NCI-H460 (cell line): ENCODE measurements around the gene TAS2R9. TPM values are rescaled to one million over a fixed set of nuclear protein-coding genes. Genes with fewer than 3 reads are reported as not detected.

Experiments
- small RNA-seq, 2 experiments: library from RNA; depleted of rRNA; stranded (forward); fragments of <200 nt; gene quantifications; one replicate each; pipeline ENCODE3, GENCODE V24; 2014
- total RNA-seq: library from RNA; depleted of rRNA; stranded (reverse); fragments of >200 nt; shearing (Covaris generic); gene quantifications from 2 replicates; pipeline ENCODE4 v1.2.3, GENCODE V29; 2014; rRNA removed

The TAS2R9 gene
- total RNA-seq, 1 experiment from 2014 or later: not detected

Small RNAs within 50 kb of the gene (small RNA-seq; reads per million reads assigned to genes)
- 0 reads per million in 2 experiments for gene PRR4

Other genes starting within 250 kb of the TAS2R9 start
- gene MAGOHB, start 196.6 kb downstream of the TAS2R9 start, total RNA-seq: 41.6 and 47.6 TPM in 2 replicates
- gene STYK1, start 136.1 kb downstream of the TAS2R9 start, total RNA-seq: 0.38 and 0.89 TPM in 2 replicates
- gene YBX3, start 86.8 kb downstream of the TAS2R9 start, total RNA-seq: 193 and 216 TPM in 2 replicates
- not detected in 2 replicates for gene TAS2R7, start 7.5 kb downstream of the TAS2R9 start, total RNA-seq
- not detected in 2 replicates for gene TAS2R8, start 2.9 kb downstream of the TAS2R9 start, total RNA-seq
- 0.25 TPM in 1 of 2 replicates, not detected in the other for gene TAS2R10, start 16.2 kb upstream of the TAS2R9 start, total RNA-seq
- 2.2 and 4.5 TPM in 2 replicates for gene PRR4, start 39.3 kb upstream of the TAS2R9 start, total RNA-seq
- 4.0 and 5.0 TPM in 2 replicates for gene PRH1, start 74.1 kb upstream of the TAS2R9 start, total RNA-seq
- 0.35 and 0.87 TPM in 2 replicates for gene TAS2R13, start 99.4 kb upstream of the TAS2R9 start, total RNA-seq
- not detected in 2 replicates for gene PRH2, start 119.1 kb upstream of the TAS2R9 start, total RNA-seq
- gene TAS2R14, start 129.1 kb upstream of the TAS2R9 start, total RNA-seq: 1.5 and 2.0 TPM in 2 replicates
- gene TAS2R50, start 176.7 kb upstream of the TAS2R9 start, total RNA-seq: 0.43 and 1.9 TPM in 2 replicates
- gene TAS2R20, start 188.1 kb upstream of the TAS2R9 start, total RNA-seq: 0.84 and 1.8 TPM in 2 replicates
- gene TAS2R19, start 212.5 kb upstream of the TAS2R9 start, total RNA-seq: 1.8 and 1.9 TPM in 2 replicates
- 1.7 and 2.7 TPM in 2 replicates for gene TAS2R31, start 221.2 kb upstream of the TAS2R9 start, total RNA-seq